Astrocyte (in vitro differentiated cells and primary cell): ENCODE results near the gene GTSE1. TPM values are rescaled to one million over a fixed set of nuclear protein-coding genes. Genes with fewer than 3 reads are reported as not detected.
A peak's percentile ranks its signal among the peaks of the same experiment; 100 is the strongest.

ENCODE experiments used
- DNase-seq: peaks from one replicate; pipeline ENCODE4 v3.0.0-alpha.2; 2010; ENCODE audit warnings: low read depth
- FAIRE-seq: peaks from 2 replicates; lab custom pipeline; 2011; peaks lifted over from hg19 to GRCh38; lab: Jason Lieb, UNC
- H2AFZ ChIP-seq: 2 replicates; pipeline ENCODE4 v1.6.0; 2012; ENCODE audit warnings: low read depth, low read length, inconsistent platforms
- H3K27ac ChIP-seq: 2 replicates; pipeline ENCODE4 v1.5.1; 2011; ENCODE audit warnings: low read depth, low read length, inconsistent platforms
- H3K27me3 ChIP-seq: 2 replicates; pipeline ENCODE4 v1.6.0; 2011; ENCODE audit warnings: low read length, inconsistent platforms; ENCODE audit not compliant: insufficient read depth
- H3K36me3 ChIP-seq: 2 replicates; pipeline ENCODE4 v1.5.1; 2011; ENCODE audit warnings: low read length, inconsistent platforms; ENCODE audit not compliant: insufficient read depth
- H3K4me1 ChIP-seq: 2 replicates; pipeline ENCODE4 v1.5.1; 2011; ENCODE audit warnings: low read length, inconsistent platforms; ENCODE audit not compliant: insufficient read depth
- H3K4me2 ChIP-seq: 2 replicates; pipeline ENCODE4 v1.6.0; 2012; ENCODE audit warnings: low read length, inconsistent platforms
- H3K4me3 ChIP-seq: 2 replicates; pipeline ENCODE4 v1.5.1; 2011; ENCODE audit warnings: low read depth, mild to moderate bottlenecking, low read length, inconsistent platforms; ENCODE audit not compliant: insufficient read depth
- H3K79me2 ChIP-seq: 2 replicates; pipeline ENCODE4 v1.6.0; 2012; ENCODE audit warnings: mild to moderate bottlenecking, low read length, inconsistent platforms; ENCODE audit not compliant: insufficient read depth
- H3K9ac ChIP-seq: 2 replicates; pipeline ENCODE4 v1.6.0; 2012; ENCODE audit warnings: mild to moderate bottlenecking, low read length, inconsistent platforms
- H3K9me3 ChIP-seq: 2 replicates; pipeline ENCODE4 v1.5.1; 2012; ENCODE audit warnings: low read depth, mild to moderate bottlenecking, low read length, inconsistent platforms; ENCODE audit not compliant: insufficient read depth
- H4K20me1 ChIP-seq: 2 replicates; pipeline ENCODE4 v1.6.0; 2012; ENCODE audit warnings: low read length, inconsistent platforms; ENCODE audit not compliant: insufficient read depth
- H3K27ac Mint-ChIP-seq: one replicate; pipeline ENCODE4 v1.8.0; 2021; ENCODE audit warnings: mild to moderate bottlenecking, mixed read lengths; ENCODE audit not compliant: unreplicated experiment
- H3K27me3 Mint-ChIP-seq: one replicate; pipeline ENCODE4 v1.8.0; 2021; ENCODE audit warnings: low read depth, mixed read lengths; ENCODE audit not compliant: unreplicated experiment
- H3K36me3 Mint-ChIP-seq: one replicate; pipeline ENCODE4 v1.8.0; 2021; ENCODE audit warnings: low read depth, mixed read lengths; ENCODE audit not compliant: unreplicated experiment
- H3K4me1 Mint-ChIP-seq: one replicate; pipeline ENCODE4 v1.8.0; 2021; ENCODE audit warnings: low read depth, mixed read lengths; ENCODE audit not compliant: unreplicated experiment
- H3K4me3 Mint-ChIP-seq: one replicate; pipeline ENCODE4 v1.8.0; 2021; ENCODE audit warnings: mild to moderate bottlenecking, moderate library complexity, mixed read lengths; ENCODE audit not compliant: unreplicated experiment
- H3K9me3 Mint-ChIP-seq: one replicate; pipeline ENCODE4 v1.8.0; 2021; ENCODE audit warnings: mild to moderate bottlenecking, mixed read lengths; ENCODE audit not compliant: unreplicated experiment
- EZH2 ChIP-seq: IDR thresholded peaks from 2 replicates; pipeline ENCODE4 v1.6.1; 2012; ENCODE audit warnings: mild to moderate bottlenecking, low read length, inconsistent platforms; ENCODE audit not compliant: insufficient read depth
- total RNA-seq: library from RNA; stranded (reverse); gene quantifications from 2 replicates; pipeline ENCODE4 v1.2.1, GENCODE V29; 2021
- TF ChIP-seq, protein P1 (sequence below): IDR thresholded peaks from 2 replicates; pipeline ENCODE4 v1.5.1; 2011; ENCODE audit warnings: low read depth, mild to moderate bottlenecking, inconsistent platforms, low read length, moderate library complexity; ENCODE audit not compliant: insufficient read depth

Gene GTSE1
- total RNA-seq, 1 donor from 2014 or later, result 4.1 TPM

GRCh38 chr22:46373159-46373558, 76.5 kb downstream of the GTSE1 start:
- H3K27me3 Mint-ChIP-seq, result peaks cover 10% of the 10 kb centered on the region
- TF ChIP-seq, protein P1, sequence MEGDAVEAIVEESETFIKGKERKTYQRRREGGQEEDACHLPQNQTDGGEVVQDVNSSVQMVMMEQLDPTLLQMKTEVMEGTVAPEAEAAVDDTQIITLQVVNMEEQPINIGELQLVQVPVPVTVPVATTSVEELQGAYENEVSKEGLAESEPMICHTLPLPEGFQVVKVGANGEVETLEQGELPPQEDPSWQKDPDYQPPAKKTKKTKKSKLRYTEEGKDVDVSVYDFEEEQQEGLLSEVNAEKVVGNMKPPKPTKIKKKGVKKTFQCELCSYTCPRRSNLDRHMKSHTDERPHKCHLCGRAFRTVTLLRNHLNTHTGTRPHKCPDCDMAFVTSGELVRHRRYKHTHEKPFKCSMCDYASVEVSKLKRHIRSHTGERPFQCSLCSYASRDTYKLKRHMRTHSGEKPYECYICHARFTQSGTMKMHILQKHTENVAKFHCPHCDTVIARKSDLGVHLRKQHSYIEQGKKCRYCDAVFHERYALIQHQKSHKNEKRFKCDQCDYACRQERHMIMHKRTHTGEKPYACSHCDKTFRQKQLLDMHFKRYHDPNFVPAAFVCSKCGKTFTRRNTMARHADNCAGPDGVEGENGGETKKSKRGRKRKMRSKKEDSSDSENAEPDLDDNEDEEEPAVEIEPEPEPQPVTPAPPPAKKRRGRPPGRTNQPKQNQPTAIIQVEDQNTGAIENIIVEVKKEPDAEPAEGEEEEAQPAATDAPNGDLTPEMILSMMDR, result no peak
- no peak for TF ChIP-seq EZH2
- FAIRE-seq (no peak), DNase-seq (no peak)
- H3K4me3 Mint-ChIP-seq, result no peak overlapping the region
- H4K20me1 ChIP-seq, result no peaks in the 10 kb centered on the region
- no peak overlapping the region for H2AFZ ChIP-seq
- peaks cover 19% of the 10 kb centered on the region for H3K9me3 Mint-ChIP-seq
- peaks cover 2% of the 10 kb centered on the region for H3K9me3 ChIP-seq
- no peak overlapping the region for H3K4me2 ChIP-seq
- peaks cover 38% of the 10 kb centered on the region for H3K36me3 Mint-ChIP-seq
- H3K79me2 ChIP-seq, result no peaks in the 10 kb centered on the region
- H3K4me3 ChIP-seq, result no peak overlapping the region
- H3K4me1 ChIP-seq, result peaks cover 15% of the 10 kb centered on the region
- H3K4me1 Mint-ChIP-seq, result peaks cover 3% of the 10 kb centered on the region
- H3K9ac ChIP-seq, result no peak overlapping the region
- no peak overlapping the region for H3K27ac Mint-ChIP-seq
- H3K27ac ChIP-seq, result no peak overlapping the region
- H3K27me3 ChIP-seq, result no peaks in the 10 kb centered on the region
- H3K36me3 ChIP-seq, result no peaks in the 10 kb centered on the region

DNA sequence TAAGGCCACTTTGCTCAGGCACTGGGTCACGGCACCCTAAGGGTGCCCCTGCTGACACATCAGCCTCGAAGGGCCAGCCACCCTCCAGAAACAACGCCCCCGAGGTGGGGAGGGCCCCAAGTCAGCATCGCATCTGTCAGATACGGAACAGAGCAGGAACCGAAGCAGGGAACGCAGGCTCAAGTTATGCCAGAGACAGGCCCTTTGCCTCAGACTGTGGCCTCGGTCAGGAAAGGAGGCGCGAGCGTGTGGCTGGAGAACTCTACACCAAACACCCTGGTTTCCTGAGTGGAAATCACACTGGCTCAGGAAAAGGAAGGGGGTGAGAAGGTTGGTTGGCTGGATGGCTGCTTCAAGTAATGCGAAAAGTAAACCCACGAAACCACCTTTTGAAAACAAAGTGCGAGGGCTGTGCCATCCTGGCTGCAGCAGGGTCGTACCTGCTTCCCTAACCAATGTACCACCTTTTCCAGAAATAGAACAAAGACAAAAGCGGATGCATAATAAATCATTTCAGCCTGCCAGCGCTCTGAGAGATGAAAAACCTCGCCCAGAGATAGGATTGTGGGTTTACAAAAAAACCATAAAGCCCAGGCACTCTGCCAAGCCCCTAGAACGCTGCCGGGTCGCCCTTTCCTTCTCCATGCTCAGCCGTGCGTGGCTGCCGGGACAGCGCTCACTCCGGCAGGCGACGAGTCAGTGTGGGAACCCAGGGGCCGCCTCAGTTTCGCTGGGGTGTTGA, 77.4 kb downstream of the GTSE1 start:
- peaks cover 15% of the 10 kb centered on the region for H3K4me1 ChIP-seq
- no peak overlapping the region for H2AFZ ChIP-seq
- H3K36me3 ChIP-seq, result no peaks in the 10 kb centered on the region
- H3K27me3 ChIP-seq, result peaks cover 2% of the 10 kb centered on the region
- no peak overlapping the region for H3K4me3 ChIP-seq
- peaks cover 41% of the 10 kb centered on the region for H3K36me3 Mint-ChIP-seq
- H3K9me3 ChIP-seq, result peaks cover 2% of the 10 kb centered on the region
- no peak overlapping the region for H3K9ac ChIP-seq
- peaks cover 9% of the 10 kb centered on the region for H3K27me3 Mint-ChIP-seq
- TF ChIP-seq EZH2, result no peak
- TF ChIP-seq, protein P1, result no peak
- H3K4me2 ChIP-seq, result peak overlapping the region; percentile 25
- peaks cover 19% of the 10 kb centered on the region for H3K9me3 Mint-ChIP-seq
- DNase-seq (peak; percentile 48), FAIRE-seq (no peak)
- no peaks in the 10 kb centered on the region for H4K20me1 ChIP-seq
- no peak overlapping the region for H3K27ac ChIP-seq
- no peaks in the 10 kb centered on the region for H3K79me2 ChIP-seq
- no peak overlapping the region for H3K4me3 Mint-ChIP-seq
- no peak overlapping the region for H3K27ac Mint-ChIP-seq
- peaks cover 3% of the 10 kb centered on the region for H3K4me1 Mint-ChIP-seq
